Stimulated activated CD8-positive, alpha-beta memory T cell treated with anti-CD3 and anti-CD28 coated beads, Interleukin-15, amount 100 ng/mL, for 1 hour (primary cell): ENCODE results near the gene CRELD1.
"Not testable (repeated sequence)": the region's sequence is repeated elsewhere in the genome, so short reads cannot be mapped to it uniquely, and the experiment has no call there.

Experiments used
- DNase-seq: peaks from one replicate; pipeline ENCODE4 v3.0.0-alpha.2; 2020; ENCODE audit warnings: low read depth

Gene CRELD1

GRCh38 chr3:9934993-9935392, 1.4 kb downstream of the CRELD1 start:
- DNase-seq: no peak

GRCh38 chr3:9935966-9936510, 2.4 kb downstream of the CRELD1 start:
- no peak for DNase-seq

- DNase-seq: no peak
These were observed 4.0 kb downstream of the CRELD1 start for GRCh38 chr3:9937486-9938238.

GRCh38 chr3:9938966-9939365, 5.3 kb downstream of the CRELD1 start:
- DNase-seq: no peak

- DNase-seq: not testable (repeated sequence)
These were observed 6.3 kb downstream of the CRELD1 start for GRCh38 chr3:9939906-9940305.

- no peak for DNase-seq
These were observed 7.1 kb downstream of the CRELD1 start for GRCh38 chr3:9940746-9941145.

GRCh38 chr3:9942164-9942563, 8.5 kb downstream of the CRELD1 start:
- no peak for DNase-seq

GRCh38 chr3:9942934-9943690, 9.5 kb downstream of the CRELD1 start:
- DNase-seq: no peak

GRCh38 chr3:9944271-9944670, 10.6 kb downstream of the CRELD1 start:
- no peak for DNase-seq

- DNase-seq: no peak
These were observed 11.7 kb downstream of the CRELD1 start for GRCh38 chr3:9945358-9945757.

GRCh38 chr3:9946112-9947024, 12.7 kb downstream of the CRELD1 start:
- DNase-seq: peak; percentile 45

- DNase-seq: no peak
These were observed 13.7 kb downstream of the CRELD1 start for GRCh38 chr3:9947025-9947995.

GRCh38 chr3:9948586-9948985, 15.0 kb downstream of the CRELD1 start:
- DNase-seq: no peak

GRCh38 chr3:9949115-9949514, 15.5 kb downstream of the CRELD1 start:
- no peak for DNase-seq

GRCh38 chr3:9949626-9950025, 16.0 kb downstream of the CRELD1 start:
- no peak for DNase-seq

GRCh38 chr3:9951126-9951525, 17.5 kb downstream of the CRELD1 start:
- no peak for DNase-seq

- no peak for DNase-seq
These were observed 17.9 kb downstream of the CRELD1 start for GRCh38 chr3:9951598-9951961.

GRCh38 chr3:9951962-9952805, 18.6 kb downstream of the CRELD1 start, which contains the start of gene PRRT3:
PRRT3 (minus strand) TSS chr3:9952408; CDS start chr3:9950115, 2,293 bp downstream.
- DNase-seq: no peak

- no peak for DNase-seq
These were observed 21.5 kb downstream of the CRELD1 start for GRCh38 chr3:9955067-9955502.
